Neural cell (in vitro differentiated cells): ENCODE data around the gene FGF11. TPM values are rescaled to one million over a fixed set of nuclear protein-coding genes. Genes with fewer than 3 reads are reported as not detected.

Experiments used
- H2AFZ ChIP-seq: fragments of 200-600, 300-800 bp; sonication (generic), shearing (Covaris generic); 2 replicates; pipeline ENCODE4 v1.6.0; 2014; ENCODE audit warnings: low read depth, mild to moderate bottlenecking, antibody characterized with exemption, low read length, moderate library complexity
- H3F3A ChIP-seq: fragments of 200-600 bp; shearing (Covaris generic); 2 replicates; pipeline ENCODE4 v1.6.1; 2016; ENCODE audit warnings: mild to moderate bottlenecking, moderate library complexity, mixed read lengths, antibody characterized with exemption, low read length; ENCODE audit not compliant: insufficient read depth, poor library complexity, severe bottlenecking
- H3K27ac ChIP-seq: fragments of 200-600, 300-800 bp; sonication (generic), shearing (Covaris generic); 2 replicates; pipeline ENCODE4 v1.5.1; 2014; ENCODE audit warnings: mild to moderate bottlenecking, low read length, moderate library complexity
- H3K27me3 ChIP-seq: fragments of 300-800, 200-600 bp; sonication (generic), shearing (Covaris generic); 2 replicates; pipeline ENCODE4 v1.6.0; 2014; ENCODE audit warnings: mild to moderate bottlenecking, low read depth, low read length, moderate library complexity; ENCODE audit not compliant: insufficient read depth
- H3K36me3 ChIP-seq: fragments of 300-800, 200-600 bp; sonication (generic), shearing (Covaris generic); 2 replicates; pipeline ENCODE4 v1.5.1; 2014; ENCODE audit warnings: mild to moderate bottlenecking, antibody characterized with exemption, low read length, moderate library complexity; ENCODE audit not compliant: insufficient read depth
- H3K4me2 ChIP-seq: fragments of 300-800, 200-600 bp; sonication (generic), shearing (Covaris generic); 2 replicates; pipeline ENCODE4 v1.6.0; 2014; ENCODE audit warnings: mild to moderate bottlenecking, low read length
- H3K4me3 ChIP-seq: fragments of 300-800, 200-600 bp; sonication (generic), shearing (Covaris generic); 2 replicates; pipeline ENCODE4 v1.5.1; 2014; ENCODE audit warnings: mild to moderate bottlenecking, low read length, moderate library complexity
- H3K79me2 ChIP-seq: fragments of 200-600 bp; shearing (Covaris generic); replicated peaks from 2 replicates; pipeline ENCODE4 v1.6.0; 2014; ENCODE audit warnings: mild to moderate bottlenecking, low read length, moderate library complexity; ENCODE audit not compliant: insufficient read depth
- H3K9ac ChIP-seq: fragments of 300-800, 200-600 bp; sonication (generic), shearing (Covaris generic); 2 replicates; pipeline ENCODE4 v1.6.1; 2016; ENCODE audit warnings: mild to moderate bottlenecking, low read length, mixed read lengths
- H3K9me2 ChIP-seq: fragments of 200-600 bp; shearing (Covaris generic); 2 replicates; pipeline ENCODE4 v1.6.1; 2016; ENCODE audit warnings: mild to moderate bottlenecking, low read length, mixed read lengths; ENCODE audit not compliant: insufficient read depth
- H3K9me3 ChIP-seq: fragments of 200-600, 300-800 bp; sonication (generic), shearing (Covaris generic); 2 replicates; pipeline ENCODE4 v1.6.1; 2016; ENCODE audit warnings: mild to moderate bottlenecking, mixed run types, low read length, moderate library complexity, mixed read lengths
- H4K20me1 ChIP-seq: fragments of 200-600 bp; shearing (Covaris generic); 2 replicates; pipeline ENCODE4 v1.6.1; 2016; ENCODE audit warnings: mild to moderate bottlenecking, mixed run types; ENCODE audit not compliant: insufficient read depth
- EP300 ChIP-seq: fragments of 450-650 bp; conservative IDR thresholded peaks from 2 replicates; pipeline ENCODE4 v1.6.1; 2014; ENCODE audit warnings: antibody characterized with exemption, mild to moderate bottlenecking, moderate library complexity; ENCODE audit not compliant: poor library complexity, severe bottlenecking
- EZH2 ChIP-seq: fragments of 200-600, 300-800 bp; shearing (Covaris generic), sonication (generic); IDR thresholded peaks from 2 replicates; pipeline ENCODE4 v1.6.1; 2014; ENCODE audit warnings: antibody characterized with exemption, low read length, borderline replicate concordance, mild to moderate bottlenecking; ENCODE audit not compliant: insufficient read depth, poor library complexity, severe bottlenecking
- MXI1 ChIP-seq: fragments of 450-650 bp; conservative IDR thresholded peaks from 2 replicates; pipeline ENCODE4 v1.6.1; 2014; ENCODE audit warnings: antibody characterized with exemption, mild to moderate bottlenecking; ENCODE audit not compliant: poor library complexity, severe bottlenecking
- POLR2AphosphoS5 ChIP-seq: IDR thresholded peaks from 2 replicates; pipeline ENCODE4 v1.6.1; 2012
- RAD21 ChIP-seq: fragments of 450-650 bp; conservative IDR thresholded peaks from 2 replicates; pipeline ENCODE4 v1.6.1; 2014; ENCODE audit warnings: antibody characterized with exemption, mild to moderate bottlenecking, moderate library complexity
- SMC3 ChIP-seq: fragments of 450-650 bp; conservative IDR thresholded peaks from 2 replicates; pipeline ENCODE4 v1.6.1; 2014; ENCODE audit warnings: antibody characterized with exemption, mild to moderate bottlenecking, moderate library complexity; ENCODE audit not compliant: poor library complexity
- TAF1 ChIP-seq: IDR thresholded peaks from 2 replicates; pipeline ENCODE4 v1.6.1; 2012; ENCODE audit warnings: low read depth
- polyA plus RNA-seq: library from polyadenylated mRNA; depleted of rRNA; stranded (reverse); fragments of >200 nt; gene quantifications from 2 replicates; pipeline ENCODE4 v1.2.3, GENCODE V29; 2014
- TF ChIP-seq, protein P1 (sequence below): IDR thresholded peaks from 2 replicates; pipeline ENCODE4 v1.6.1; 2012; ENCODE audit warnings: borderline replicate concordance
- TF ChIP-seq, protein P2 (sequence below): fragments of 450-650 bp; IDR thresholded peaks from 2 replicates; pipeline ENCODE4 v1.5.1; 2014; ENCODE audit warnings: antibody characterized with exemption, mild to moderate bottlenecking, moderate library complexity; ENCODE audit not compliant: poor library complexity, severe bottlenecking

FGF11 gene
- polyA plus RNA-seq, 1 donor from 2014 or later = 16.4 TPM

DNA sequence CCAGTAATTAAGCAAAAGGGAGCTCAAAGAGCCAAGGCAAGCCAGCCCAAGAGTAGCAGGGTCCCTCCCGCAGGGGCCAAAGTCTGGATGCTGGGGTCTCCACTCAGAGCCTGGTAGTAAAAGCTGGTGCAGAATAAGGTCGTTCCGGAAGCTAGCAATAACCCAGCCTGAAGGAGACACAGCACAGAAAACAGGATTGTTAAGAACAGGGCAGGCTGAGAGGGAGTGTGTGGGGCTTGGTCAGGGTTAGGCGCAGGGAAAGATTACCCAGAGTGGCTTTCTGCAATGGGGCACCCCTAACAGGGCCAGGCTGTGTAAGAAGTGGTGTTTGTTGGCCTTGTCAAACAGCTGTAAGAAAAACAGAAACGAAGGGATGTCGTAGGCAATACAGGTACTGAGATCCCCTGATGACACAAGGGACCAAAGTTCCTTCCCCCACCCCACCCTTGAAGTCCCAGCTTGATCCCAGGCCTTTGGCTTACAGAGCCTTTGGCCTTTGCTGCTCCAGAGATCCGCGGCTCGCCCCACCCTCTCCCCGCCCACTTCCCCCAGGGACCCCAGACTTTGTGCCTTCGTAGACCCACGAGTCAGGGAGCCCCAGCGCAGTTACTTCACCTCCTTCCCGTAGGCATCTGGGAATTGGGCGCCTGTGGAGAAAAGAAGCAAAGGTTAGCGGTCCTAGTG is 36.1 kb upstream of the FGF11 start:
- Histone ChIP-seq H3K9ac (peak overlapping the region; percentile 98), H3K9me2 (no peaks in the 10 kb centered on the region), H4K20me1 (peaks cover 2% of the 10 kb centered on the region), H3K79me2 (peaks cover 32% of the 10 kb centered on the region), H3K9me3 (no peaks in the 10 kb centered on the region), H3K27ac (peak overlapping the region; percentile 98), H3K27me3 (no peaks in the 10 kb centered on the region), H2AFZ (no peak overlapping the region), H3K36me3 (no peaks in the 10 kb centered on the region), H3F3A (peaks cover 5% of the 10 kb centered on the region), H3K4me3 (peak overlapping the region; percentile 88), H3K4me2 (peak overlapping the region; percentile 86)
- no peak for TF ChIP-seq TAF1
- TF ChIP-seq, protein P1, sequence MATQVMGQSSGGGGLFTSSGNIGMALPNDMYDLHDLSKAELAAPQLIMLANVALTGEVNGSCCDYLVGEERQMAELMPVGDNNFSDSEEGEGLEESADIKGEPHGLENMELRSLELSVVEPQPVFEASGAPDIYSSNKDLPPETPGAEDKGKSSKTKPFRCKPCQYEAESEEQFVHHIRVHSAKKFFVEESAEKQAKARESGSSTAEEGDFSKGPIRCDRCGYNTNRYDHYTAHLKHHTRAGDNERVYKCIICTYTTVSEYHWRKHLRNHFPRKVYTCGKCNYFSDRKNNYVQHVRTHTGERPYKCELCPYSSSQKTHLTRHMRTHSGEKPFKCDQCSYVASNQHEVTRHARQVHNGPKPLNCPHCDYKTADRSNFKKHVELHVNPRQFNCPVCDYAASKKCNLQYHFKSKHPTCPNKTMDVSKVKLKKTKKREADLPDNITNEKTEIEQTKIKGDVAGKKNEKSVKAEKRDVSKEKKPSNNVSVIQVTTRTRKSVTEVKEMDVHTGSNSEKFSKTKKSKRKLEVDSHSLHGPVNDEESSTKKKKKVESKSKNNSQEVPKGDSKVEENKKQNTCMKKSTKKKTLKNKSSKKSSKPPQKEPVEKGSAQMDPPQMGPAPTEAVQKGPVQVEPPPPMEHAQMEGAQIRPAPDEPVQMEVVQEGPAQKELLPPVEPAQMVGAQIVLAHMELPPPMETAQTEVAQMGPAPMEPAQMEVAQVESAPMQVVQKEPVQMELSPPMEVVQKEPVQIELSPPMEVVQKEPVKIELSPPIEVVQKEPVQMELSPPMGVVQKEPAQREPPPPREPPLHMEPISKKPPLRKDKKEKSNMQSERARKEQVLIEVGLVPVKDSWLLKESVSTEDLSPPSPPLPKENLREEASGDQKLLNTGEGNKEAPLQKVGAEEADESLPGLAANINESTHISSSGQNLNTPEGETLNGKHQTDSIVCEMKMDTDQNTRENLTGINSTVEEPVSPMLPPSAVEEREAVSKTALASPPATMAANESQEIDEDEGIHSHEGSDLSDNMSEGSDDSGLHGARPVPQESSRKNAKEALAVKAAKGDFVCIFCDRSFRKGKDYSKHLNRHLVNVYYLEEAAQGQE = no peak
- TF ChIP-seq POLR2AphosphoS5 = no peak
- TF ChIP-seq EP300 = no peak
- no peak for TF ChIP-seq RAD21

DNA sequence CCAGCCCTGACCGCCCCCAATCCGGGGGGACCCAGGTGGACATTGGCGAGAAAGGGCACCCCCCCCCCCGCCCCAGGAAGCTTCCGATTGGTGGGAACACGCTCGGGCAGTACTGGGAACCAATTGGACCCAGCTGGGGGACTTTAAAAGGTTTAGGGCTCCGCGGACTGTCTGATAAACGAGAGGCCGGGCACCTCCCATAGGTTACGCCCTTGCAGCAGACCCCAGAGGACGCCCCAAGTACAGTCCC is 35.7 kb upstream of the FGF11 start:
- Histone ChIP-seq H3K79me2 (peaks cover 32% of the 10 kb centered on the region), H3K9me3 (no peaks in the 10 kb centered on the region), H3K36me3 (no peaks in the 10 kb centered on the region), H4K20me1 (peaks cover 2% of the 10 kb centered on the region), H3K9me2 (no peaks in the 10 kb centered on the region), H3K4me2 (peak overlapping the region; percentile 86), H2AFZ (peak overlapping the region; percentile 76), H3K27ac (peak overlapping the region; percentile 98), H3K4me3 (peak overlapping the region; percentile 88), H3F3A (peaks cover 5% of the 10 kb centered on the region), H3K27me3 (no peaks in the 10 kb centered on the region), H3K9ac (peak overlapping the region; percentile 98)
- TF ChIP-seq, protein P2, sequence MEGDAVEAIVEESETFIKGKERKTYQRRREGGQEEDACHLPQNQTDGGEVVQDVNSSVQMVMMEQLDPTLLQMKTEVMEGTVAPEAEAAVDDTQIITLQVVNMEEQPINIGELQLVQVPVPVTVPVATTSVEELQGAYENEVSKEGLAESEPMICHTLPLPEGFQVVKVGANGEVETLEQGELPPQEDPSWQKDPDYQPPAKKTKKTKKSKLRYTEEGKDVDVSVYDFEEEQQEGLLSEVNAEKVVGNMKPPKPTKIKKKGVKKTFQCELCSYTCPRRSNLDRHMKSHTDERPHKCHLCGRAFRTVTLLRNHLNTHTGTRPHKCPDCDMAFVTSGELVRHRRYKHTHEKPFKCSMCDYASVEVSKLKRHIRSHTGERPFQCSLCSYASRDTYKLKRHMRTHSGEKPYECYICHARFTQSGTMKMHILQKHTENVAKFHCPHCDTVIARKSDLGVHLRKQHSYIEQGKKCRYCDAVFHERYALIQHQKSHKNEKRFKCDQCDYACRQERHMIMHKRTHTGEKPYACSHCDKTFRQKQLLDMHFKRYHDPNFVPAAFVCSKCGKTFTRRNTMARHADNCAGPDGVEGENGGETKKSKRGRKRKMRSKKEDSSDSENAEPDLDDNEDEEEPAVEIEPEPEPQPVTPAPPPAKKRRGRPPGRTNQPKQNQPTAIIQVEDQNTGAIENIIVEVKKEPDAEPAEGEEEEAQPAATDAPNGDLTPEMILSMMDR = no peak
- TF ChIP-seq, protein P1 = no peak
- TF ChIP-seq MXI1 (no peak), TAF1 (no peak), RAD21 (no peak), SMC3 (no peak), EP300 (no peak), EZH2 (no peak), POLR2AphosphoS5 (no peak)
